Activated T-helper 9 cell treated with anti-CD3 and anti-CD28 coated beads, Interleukin-2, amount 50 U/mL, for 16 hours (primary cell): ENCODE data around the gene DNAJC8.

Experiments
- DNase-seq: peaks from one replicate; pipeline ENCODE4 v3.0.0-alpha.2; 2020; ENCODE audit warnings: low read depth

DNAJC8 gene

DNA sequence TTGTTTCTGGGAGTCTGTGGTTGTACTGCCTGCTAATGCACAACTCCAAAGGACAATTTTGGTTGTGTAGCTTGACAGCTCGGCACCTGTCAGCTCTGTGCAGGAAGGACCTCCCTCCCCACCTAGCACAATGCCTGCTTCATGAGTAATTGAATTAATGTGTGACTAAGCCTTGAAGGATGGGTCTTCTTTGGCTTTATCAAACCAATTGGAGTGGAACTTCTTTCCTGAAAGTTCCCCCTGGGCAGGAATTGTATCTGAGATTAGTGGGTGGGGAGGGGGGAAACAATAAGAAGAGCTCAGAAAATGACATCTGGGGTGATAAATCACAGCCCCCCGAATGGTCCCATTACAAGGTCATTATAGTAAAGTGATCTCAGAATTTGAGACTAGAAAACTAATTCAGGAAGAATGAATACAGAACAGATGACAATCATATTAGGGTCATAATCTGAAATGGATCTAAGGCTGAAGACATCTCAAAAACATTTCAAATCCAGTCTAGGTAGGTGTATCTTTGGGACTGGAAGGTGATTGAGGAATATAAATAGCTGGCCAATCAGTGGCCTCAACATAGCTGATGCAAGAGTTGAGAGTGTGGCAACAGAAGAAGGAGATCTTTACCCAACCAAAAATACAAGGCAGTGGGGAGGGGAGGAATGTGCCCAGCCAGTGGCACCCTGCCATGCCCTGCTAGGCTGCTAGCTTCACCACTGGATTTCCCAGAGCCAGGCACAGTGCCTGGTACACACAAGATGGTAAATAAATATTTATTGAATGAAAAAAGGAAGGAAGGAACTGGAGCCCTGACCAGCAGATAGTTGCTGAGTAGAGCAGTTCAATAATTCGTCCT lies 16.4 kb upstream of the DNAJC8 start:
- no peak for DNase-seq

DNA sequence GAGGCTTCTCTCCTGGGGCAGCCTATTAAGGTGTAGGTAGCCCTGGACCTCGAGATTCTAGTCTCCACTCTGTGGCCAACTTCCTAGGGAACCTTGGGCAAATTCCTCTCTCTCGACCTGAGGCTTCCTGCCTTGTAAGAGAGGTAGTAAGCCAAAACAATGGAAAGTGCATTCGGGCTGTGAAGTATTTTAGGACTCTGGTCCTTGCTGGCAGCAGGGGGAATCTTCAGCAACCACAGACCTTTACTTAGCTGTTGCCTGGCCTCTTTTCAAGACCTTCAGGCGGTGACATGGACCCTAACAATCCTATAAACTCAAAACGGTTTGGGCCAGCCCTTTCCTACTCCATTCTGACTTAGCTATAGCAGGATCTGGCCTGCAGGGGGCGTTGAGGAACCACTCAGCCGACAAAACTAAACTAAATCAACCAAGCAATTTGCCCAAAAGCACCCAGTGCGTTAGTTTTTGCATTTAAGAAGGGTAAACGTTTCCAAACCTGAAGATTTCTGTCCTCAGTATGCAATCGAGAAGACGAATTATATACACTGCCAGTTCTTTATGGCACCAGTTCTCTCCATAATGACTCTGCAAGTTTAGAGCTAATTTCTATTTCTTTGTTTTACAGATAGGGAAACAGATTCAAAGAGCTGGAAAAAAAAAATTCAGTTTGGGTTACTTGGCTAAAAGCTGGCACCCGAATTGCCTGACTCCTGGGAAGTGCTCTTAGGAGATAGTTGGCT lies 15.6 kb upstream of the DNAJC8 start:
- peak; percentile 71 for DNase-seq

DNA sequence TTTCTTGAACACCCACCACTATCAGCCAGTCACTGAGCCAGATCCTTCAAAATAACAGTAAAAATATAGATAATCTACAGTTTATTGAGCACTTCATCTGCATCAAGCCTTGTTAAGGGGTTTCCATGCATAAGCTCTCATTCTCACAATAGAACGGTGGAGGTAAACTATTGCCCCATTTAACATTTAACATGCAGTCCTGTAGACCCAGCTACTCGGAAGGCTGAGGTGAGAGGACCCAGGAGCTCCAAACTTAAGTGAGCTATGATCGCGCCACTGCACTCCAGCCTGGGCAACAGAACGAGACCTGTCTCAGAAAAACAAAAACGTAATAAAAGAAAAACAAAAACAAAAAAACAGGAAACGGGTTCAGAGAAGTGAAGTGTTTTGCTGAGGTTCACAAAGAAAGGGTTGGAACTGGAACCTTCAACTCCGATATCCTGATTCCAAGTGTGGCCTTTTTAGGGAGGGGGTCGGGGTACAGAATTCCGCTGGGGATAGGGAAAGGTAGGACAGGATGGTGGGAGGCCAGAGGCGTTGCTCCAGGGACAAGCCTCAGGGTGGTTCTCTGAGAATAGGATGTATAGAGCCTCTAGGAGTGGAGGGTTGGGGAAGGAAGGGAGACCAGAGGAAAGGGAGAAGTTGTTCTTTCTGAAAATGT lies 14.9 kb upstream of the DNAJC8 start:
- no peak for DNase-seq

DNA sequence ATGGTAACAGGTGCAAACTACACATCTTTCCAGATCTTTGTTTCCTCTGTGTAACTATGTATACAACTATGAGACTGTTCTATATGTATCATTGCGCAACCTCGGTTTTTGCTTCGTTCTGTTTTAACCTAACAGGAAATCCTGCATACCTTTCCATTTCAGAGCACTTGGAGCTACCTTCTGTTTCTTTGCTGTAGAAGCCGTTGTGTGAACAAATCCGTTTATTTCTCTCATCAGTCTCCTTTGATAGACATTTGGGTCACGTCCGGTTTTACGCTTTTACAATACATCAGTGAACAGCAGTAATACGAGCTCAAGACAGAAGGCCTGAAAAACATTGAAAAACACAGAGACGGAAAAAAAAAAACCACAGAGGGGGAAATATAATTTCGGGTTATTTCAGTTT lies 13.6 kb upstream of the DNAJC8 start:
- no peak for DNase-seq

- DNase-seq: no peak
Observed at GRCh38 chr1:28244549-28245251, 11.9 kb upstream of the DNAJC8 start.

DNA sequence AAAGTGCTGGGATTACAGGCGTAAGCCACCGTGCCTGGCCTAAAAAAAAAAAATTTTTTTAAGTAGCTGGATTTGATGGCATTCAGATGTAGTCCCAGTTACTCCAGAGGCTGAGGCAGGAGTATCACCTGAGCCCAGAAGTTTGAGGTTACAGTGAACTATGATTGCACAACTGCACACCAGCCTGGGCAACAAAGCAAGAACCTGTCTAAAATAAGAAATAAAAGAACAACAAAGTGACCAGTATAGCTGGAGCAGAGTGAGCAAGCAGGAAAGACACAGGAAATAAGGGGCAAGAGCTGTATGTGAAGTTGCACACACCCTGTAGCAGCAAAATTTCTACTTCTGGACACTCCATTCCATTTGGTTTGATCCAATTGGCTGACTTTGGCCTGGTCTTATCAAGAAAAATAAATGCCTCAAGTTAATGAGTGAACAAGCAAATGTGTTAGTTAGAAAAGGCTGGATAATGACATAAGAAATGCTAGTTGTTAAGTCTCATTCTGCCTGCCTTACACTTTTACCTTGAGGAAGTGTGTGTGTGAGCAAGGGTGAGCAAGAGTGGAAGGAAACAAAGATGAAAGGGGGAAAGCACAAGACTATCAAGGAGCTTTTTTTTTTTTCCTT lies 11.0 kb upstream of the DNAJC8 start:
- DNase-seq: no peak

GRCh38 chr1:28241638-28242241 lies 8.9 kb upstream of the DNAJC8 start:
- no peak for DNase-seq

DNA sequence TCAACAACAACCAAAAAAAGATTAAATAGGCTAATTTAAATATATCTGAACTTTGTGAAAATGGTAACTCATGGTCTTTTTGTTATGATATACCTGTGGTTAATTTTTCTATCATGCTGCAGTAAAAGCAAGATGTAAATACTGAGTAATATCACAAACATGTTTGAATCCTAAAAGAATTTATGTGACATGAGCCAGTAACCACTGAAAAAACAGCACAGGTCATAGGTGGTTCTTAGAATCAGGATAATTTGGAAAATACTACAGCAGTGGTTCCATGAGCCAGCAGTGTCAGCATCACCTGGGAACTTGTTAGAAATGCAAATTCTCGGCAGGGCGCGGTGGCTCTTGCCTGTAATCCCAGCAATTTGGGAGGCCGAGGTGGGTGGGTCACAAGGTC lies 7.2 kb upstream of the DNAJC8 start:
- DNase-seq: no peak

- DNase-seq: no peak
Observed at GRCh38 chr1:28239004-28239403, 6.2 kb upstream of the DNAJC8 start.

- DNase-seq: no peak
Observed at GRCh38 chr1:28236656-28237322, 4.0 kb upstream of the DNAJC8 start.

DNA sequence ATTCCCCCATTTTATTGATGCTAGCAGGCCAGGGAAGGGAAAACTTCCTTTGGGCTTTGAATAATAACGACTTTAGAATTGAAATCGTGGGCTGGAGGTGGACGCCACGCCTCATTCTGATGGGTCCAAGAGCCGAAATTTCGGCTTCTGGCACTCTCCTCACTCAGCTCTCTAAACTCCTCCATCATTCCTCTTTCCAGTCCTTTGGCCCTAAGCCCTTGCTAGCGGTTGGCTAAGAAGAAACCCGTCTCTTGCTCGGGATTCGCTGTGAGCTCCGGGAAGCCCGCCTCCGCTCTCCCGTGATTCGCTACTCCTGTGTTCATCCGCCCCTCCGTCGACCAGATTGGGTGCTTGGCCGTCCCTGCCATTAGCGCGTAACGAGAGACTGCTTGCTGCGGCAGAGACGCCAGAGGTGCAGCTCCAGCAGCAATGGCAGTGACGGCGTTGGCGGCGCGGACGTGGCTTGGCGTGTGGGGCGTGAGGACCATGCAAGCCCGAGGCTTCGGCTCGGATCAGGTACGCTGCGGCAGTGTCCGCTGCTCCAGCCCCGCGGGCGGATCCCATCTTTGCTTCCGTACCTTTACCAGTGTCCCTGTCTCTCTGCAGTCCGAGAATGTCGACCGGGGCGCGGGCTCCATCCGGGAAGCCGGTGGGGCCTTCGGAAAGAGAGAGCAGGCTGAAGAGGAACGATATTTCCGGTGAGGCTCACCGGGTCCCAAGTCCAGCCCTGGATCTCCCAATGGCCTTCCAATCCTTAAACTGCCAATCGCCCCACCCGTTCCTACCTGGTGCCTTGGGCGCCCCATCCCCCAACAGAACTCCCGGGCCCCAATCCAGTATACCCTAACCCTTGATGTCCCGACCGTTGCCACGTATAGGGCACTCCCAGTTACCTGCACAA lies 3.2 kb upstream of the DNAJC8 start, which contains the start of gene ATP5IF1:
ATP5IF1 (plus strand) TSS at position 370 of the 901 bp plus-strand sequence; CDS start at position 430, 60 bp downstream.
- peak; percentile 91 for DNase-seq

- no peak for DNase-seq
Observed at GRCh38 chr1:28233264-28233606, 406 bp upstream of the DNAJC8 start.

DNA sequence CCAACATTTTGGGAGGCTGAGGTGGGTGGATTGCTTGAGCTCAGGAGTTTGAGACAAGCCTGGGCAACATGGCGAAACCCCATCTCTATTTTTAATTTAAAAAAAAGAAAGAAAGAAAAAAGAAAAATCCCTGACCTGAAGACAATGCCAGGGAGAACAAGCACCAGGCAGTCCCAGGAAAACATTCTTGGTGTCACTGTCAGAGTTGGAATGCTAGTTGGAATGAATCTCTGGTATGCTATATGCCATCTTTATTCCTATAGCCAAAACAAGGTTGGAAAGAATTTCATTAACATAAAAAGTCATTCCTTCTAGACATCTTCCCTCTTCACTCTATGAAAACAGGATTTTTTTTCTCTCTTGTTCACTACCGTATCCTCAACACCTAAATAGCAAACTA lies 2.8 kb downstream of the DNAJC8 start:
- no peak for DNase-seq

DNA sequence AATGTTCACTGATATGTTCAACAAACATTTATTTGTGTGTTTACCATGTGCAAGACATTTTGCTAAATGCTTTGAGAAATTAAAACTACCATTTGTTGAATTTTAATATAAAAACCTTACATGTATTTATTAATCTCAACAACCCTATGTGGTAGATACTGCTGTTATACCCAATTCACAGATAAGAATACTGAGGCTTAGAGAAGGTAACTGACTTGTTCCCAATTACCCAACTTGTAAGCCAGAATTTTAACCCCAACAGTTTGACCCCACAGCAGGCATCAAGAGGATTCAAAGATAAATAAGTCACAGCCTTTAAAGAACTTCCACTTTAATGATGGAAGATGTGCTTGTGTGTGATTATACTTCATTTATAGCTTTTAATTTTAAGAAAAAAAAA lies 3.7 kb downstream of the DNAJC8 start:
- DNase-seq: no peak

- DNase-seq: no peak
Observed at GRCh38 chr1:28213315-28213714, 19.5 kb downstream of the DNAJC8 start.

GRCh38 chr1:28209700-28210099 lies 23.1 kb downstream of the DNAJC8 start:
- no peak for DNase-seq

- DNase-seq: peak; percentile 30
Observed at GRCh38 chr1:28208818-28209441, 23.9 kb downstream of the DNAJC8 start.

- DNase-seq: no peak
Observed at GRCh38 chr1:28205243-28205642, 27.6 kb downstream of the DNAJC8 start.

DNA sequence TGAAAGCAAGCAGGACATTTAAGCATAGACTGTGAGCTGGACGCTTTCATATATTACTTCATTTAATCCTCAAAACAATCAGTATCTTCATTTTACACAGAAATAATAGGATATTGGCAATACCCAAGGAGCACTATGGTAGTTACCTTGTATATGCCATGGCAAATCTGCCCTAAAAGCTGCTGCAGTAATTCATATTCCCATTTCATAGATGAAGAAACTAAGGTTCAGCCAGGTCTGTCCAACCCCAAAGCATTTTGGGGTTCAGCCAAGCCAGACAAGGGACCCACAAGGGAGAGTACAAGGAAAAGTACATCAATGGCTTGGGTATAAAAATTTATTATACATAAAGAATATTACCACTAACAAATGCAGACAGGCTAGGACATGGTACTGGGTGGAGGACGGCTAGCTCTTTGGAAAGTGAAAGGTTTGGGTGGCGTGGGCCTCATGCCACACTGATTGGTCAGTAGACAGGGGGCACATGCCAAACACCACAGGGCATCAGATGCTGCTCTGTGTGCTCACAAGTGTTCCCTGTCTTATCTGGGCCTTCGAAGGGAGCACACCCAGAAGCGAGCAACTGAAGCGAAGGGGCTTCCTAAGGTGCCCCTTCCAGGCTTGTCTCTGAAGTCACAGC lies 32.5 kb downstream of the DNAJC8 start:
- no peak for DNase-seq
